GM10266 (cell line): Measurements from ENCODE around the gene LHFPL6.

ENCODE experiments used
- DNase-seq: peaks from one replicate; pipeline ENCODE4 v3.0.0; 2012; ENCODE audit errors: extremely low spot score
- CTCF ChIP-seq: IDR thresholded peaks from 2 replicates; pipeline ENCODE4 v1.5.1; 2012; ENCODE audit warnings: mild to moderate bottlenecking, low read depth; ENCODE audit not compliant: control insufficient read depth, insufficient read depth; ENCODE audit errors: missing control alignments

Gene LHFPL6

GRCh38 chr13:39596685-39597084 lies 6.3 kb downstream of the LHFPL6 start:
- no peak for TF ChIP-seq CTCF
- no peak for DNase-seq

- no peak for TF ChIP-seq CTCF
- DNase-seq: no peak
Observed at GRCh38 chr13:39596176-39596575, 6.8 kb downstream of the LHFPL6 start.

- DNase-seq: no peak
- TF ChIP-seq CTCF: no peak
Observed at GRCh38 chr13:39590466-39591036, 12.4 kb downstream of the LHFPL6 start.

GRCh38 chr13:39588384-39588783 lies 14.6 kb downstream of the LHFPL6 start:
- no peak for DNase-seq
- TF ChIP-seq CTCF: no peak

GRCh38 chr13:39587939-39588338 lies 15.1 kb downstream of the LHFPL6 start:
- no peak for TF ChIP-seq CTCF
- DNase-seq: no peak

- no peak for DNase-seq
- no peak for TF ChIP-seq CTCF
Observed at GRCh38 chr13:39586958-39587605, 15.9 kb downstream of the LHFPL6 start.

- no peak for DNase-seq
- TF ChIP-seq CTCF: no peak
Observed at GRCh38 chr13:39586151-39586550, 16.8 kb downstream of the LHFPL6 start.
